Neuron (in vitro differentiated cells): ENCODE results near the gene RBFOX1.

ENCODE experiments used
- H2AFZ ChIP-seq: one replicate; pipeline ENCODE4 v1.6.1; 2013; ENCODE audit warnings: low read depth, mild to moderate bottlenecking, inconsistent platforms, low read length, moderate library complexity
- H3K27me3 ChIP-seq: one replicate; pipeline ENCODE4 v1.6.1; 2013; ENCODE audit warnings: low read length; ENCODE audit not compliant: insufficient read depth
- H3K36me3 ChIP-seq: one replicate; pipeline ENCODE4 v1.6.1; 2013; ENCODE audit warnings: low read length; ENCODE audit not compliant: insufficient read depth
- H3K4me1 ChIP-seq: one replicate; pipeline ENCODE4 v1.6.1; 2013; ENCODE audit warnings: low read length; ENCODE audit not compliant: insufficient read depth
- H3K4me3 ChIP-seq: 2 replicates; pipeline ENCODE4 v1.5.1; 2013; ENCODE audit warnings: mild to moderate bottlenecking, low read length, moderate library complexity
- H3K9me3 ChIP-seq: one replicate; pipeline ENCODE4 v1.6.1; 2013; ENCODE audit warnings: low read length

Gene RBFOX1

DNA sequence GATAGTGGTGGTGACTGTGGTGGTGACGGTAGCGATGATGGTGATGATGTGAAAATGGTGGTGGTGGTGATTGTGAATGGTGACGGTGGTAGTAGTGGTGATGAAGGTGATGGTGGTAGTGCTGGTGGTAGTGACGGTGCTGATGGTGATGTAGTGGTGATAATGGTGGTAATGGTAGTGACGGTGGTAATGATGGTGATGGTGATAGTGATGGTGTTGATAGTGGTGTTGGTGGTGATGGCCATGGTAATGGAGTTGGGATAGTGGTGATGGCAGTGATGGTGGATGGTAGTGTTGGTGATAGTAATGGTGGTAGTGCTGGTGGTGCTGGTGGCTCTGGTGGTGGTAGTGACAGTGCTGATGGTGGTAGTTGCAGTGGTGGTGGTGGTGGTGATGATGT is 14.7 kb upstream of the RBFOX1 start:
- H3K27me3 ChIP-seq = no peaks in the 10 kb centered on the region
- H3K36me3 ChIP-seq = no peaks in the 10 kb centered on the region
- H3K4me1 ChIP-seq = no peaks in the 10 kb centered on the region
- no peak overlapping the region for H2AFZ ChIP-seq
- H3K4me3 ChIP-seq = no peak overlapping the region
- H3K9me3 ChIP-seq = no peaks in the 10 kb centered on the region

DNA sequence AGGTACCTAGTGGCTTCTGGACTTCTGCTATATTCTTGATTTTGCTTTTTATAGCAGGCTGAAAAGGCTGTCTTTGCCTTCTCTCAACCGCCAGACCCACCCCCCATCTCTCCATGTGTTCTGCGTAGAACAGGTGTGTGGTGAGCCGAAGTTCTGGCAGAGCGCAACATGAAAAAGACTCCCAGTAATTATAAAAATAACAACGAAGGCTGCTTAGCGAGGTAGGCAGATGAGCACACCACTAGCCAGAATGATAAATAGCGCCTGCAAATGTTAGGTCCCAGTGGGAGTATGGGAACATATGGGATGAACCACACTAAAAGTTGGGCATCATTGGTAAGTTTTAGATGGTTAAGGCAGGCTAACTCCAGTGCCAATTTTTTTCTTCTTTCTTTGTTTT is 14.0 kb upstream of the RBFOX1 start:
- H3K4me1 ChIP-seq = no peaks in the 10 kb centered on the region
- H3K27me3 ChIP-seq = no peaks in the 10 kb centered on the region
- H3K9me3 ChIP-seq = no peaks in the 10 kb centered on the region

GRCh38 chr16:7319514-7319913 is 13.1 kb upstream of the RBFOX1 start:
- Histone ChIP-seq H3K4me1 (peaks cover 4% of the 10 kb centered on the region), H3K27me3 (no peaks in the 10 kb centered on the region), H3K4me3 (no peak overlapping the region), H3K9me3 (no peaks in the 10 kb centered on the region), H3K36me3 (no peaks in the 10 kb centered on the region), H2AFZ (no peak overlapping the region)

More for the DNA sequence above, 14.0 kb upstream of the RBFOX1 start:
- H3K4me3 ChIP-seq = no peak overlapping the region
- no peak overlapping the region for H2AFZ ChIP-seq
- no peaks in the 10 kb centered on the region for H3K36me3 ChIP-seq

GRCh38 chr16:7321661-7322060 is 11.0 kb upstream of the RBFOX1 start:
- Histone ChIP-seq H3K36me3 (no peaks in the 10 kb centered on the region), H3K9me3 (no peaks in the 10 kb centered on the region), H3K4me1 (peaks cover 4% of the 10 kb centered on the region), H3K27me3 (no peaks in the 10 kb centered on the region), H3K4me3 (no peak overlapping the region), H2AFZ (no peak overlapping the region)

DNA sequence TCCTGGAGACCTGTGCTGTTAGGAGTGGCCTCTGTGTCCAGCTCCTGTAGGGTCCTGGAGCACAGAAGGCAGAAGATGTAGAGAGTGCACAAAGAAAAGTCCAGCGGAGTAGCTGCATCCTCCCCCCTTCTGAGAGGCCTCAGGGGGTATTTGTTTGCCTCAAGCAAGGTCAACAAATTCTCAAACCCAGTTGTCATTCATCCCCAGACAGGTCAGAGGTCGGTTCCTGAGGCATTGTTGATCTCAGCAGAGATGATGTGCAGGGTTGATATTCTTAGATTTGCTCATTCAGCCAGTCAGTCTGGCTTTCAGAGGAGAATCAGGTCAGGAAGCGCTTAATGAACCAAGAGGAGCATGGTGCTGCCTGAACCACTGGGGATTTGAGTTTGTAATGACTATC is 8.3 kb upstream of the RBFOX1 start:
- no peaks in the 10 kb centered on the region for H3K36me3 ChIP-seq
- H3K4me3 ChIP-seq = no peak overlapping the region
- peaks cover 4% of the 10 kb centered on the region for H3K4me1 ChIP-seq
- H3K27me3 ChIP-seq = no peaks in the 10 kb centered on the region
- no peaks in the 10 kb centered on the region for H3K9me3 ChIP-seq
- no peak overlapping the region for H2AFZ ChIP-seq

DNA sequence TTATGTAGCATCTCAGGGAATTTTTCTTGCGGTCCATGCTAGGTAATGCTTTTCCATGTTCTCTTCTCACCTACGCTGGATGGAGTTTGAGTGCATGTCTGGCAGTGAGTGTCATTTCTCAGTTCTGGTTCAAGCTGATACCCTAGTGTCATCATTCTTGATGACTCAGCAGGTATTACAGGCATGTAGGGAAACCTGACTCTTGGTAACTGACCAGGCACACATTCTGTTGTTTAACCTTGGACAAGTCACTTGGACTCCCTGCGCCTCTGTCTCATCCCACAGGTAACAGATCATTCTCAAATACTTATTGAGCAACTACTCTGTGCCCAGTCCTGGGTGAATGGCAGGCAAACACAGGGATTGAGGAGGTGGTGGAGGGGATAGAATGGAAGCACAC is 6.8 kb upstream of the RBFOX1 start:
- no peak overlapping the region for H3K4me3 ChIP-seq
- H3K27me3 ChIP-seq = no peaks in the 10 kb centered on the region
- peaks cover 4% of the 10 kb centered on the region for H3K4me1 ChIP-seq
- H2AFZ ChIP-seq = no peak overlapping the region
- H3K36me3 ChIP-seq = no peaks in the 10 kb centered on the region
- H3K9me3 ChIP-seq = no peaks in the 10 kb centered on the region

GRCh38 chr16:7330709-7331108 is 1.9 kb upstream of the RBFOX1 start:
- Histone ChIP-seq H2AFZ (no peak overlapping the region), H3K4me1 (no peaks in the 10 kb centered on the region), H3K27me3 (no peaks in the 10 kb centered on the region), H3K9me3 (no peaks in the 10 kb centered on the region), H3K4me3 (no peak overlapping the region), H3K36me3 (no peaks in the 10 kb centered on the region)

DNA sequence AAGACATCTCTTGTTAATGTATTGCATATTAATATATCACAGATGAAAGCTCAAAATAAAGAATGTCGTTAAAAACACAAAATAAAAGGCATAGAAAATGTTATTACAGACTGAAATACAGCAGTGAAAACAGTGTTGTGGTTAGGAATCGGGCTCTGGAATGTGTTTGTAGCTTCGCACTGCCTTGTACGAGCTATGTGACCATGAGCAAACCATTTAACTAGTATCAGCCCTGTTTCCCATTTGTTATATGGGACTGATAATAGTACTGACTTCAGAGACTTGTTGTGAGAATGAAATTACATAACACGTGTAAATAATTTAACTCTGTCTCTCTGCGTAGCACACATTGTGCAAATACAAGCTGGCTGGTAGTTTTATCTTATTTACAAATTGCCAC is 648 bp upstream of the RBFOX1 start:
- H3K4me3 ChIP-seq = no peak overlapping the region
- H3K4me1 ChIP-seq = no peaks in the 10 kb centered on the region
- H3K27me3 ChIP-seq = no peaks in the 10 kb centered on the region
- no peaks in the 10 kb centered on the region for H3K36me3 ChIP-seq
- no peaks in the 10 kb centered on the region for H3K9me3 ChIP-seq
- H2AFZ ChIP-seq = no peak overlapping the region

- Histone ChIP-seq H3K9me3 (no peaks in the 10 kb centered on the region), H2AFZ (no peak overlapping the region), H3K27me3 (no peaks in the 10 kb centered on the region), H3K36me3 (no peaks in the 10 kb centered on the region), H3K4me1 (no peaks in the 10 kb centered on the region), H3K4me3 (no peak overlapping the region)
Observed at GRCh38 chr16:7333180-7333725, 608 bp downstream of the RBFOX1 start.

- H3K9me3 ChIP-seq = no peaks in the 10 kb centered on the region
- no peak overlapping the region for H2AFZ ChIP-seq
- no peaks in the 10 kb centered on the region for H3K4me1 ChIP-seq
- H3K36me3 ChIP-seq = no peaks in the 10 kb centered on the region
- no peak overlapping the region for H3K4me3 ChIP-seq
- no peaks in the 10 kb centered on the region for H3K27me3 ChIP-seq
Observed at GRCh38 chr16:7334801-7335560, 2.3 kb downstream of the RBFOX1 start.

DNA sequence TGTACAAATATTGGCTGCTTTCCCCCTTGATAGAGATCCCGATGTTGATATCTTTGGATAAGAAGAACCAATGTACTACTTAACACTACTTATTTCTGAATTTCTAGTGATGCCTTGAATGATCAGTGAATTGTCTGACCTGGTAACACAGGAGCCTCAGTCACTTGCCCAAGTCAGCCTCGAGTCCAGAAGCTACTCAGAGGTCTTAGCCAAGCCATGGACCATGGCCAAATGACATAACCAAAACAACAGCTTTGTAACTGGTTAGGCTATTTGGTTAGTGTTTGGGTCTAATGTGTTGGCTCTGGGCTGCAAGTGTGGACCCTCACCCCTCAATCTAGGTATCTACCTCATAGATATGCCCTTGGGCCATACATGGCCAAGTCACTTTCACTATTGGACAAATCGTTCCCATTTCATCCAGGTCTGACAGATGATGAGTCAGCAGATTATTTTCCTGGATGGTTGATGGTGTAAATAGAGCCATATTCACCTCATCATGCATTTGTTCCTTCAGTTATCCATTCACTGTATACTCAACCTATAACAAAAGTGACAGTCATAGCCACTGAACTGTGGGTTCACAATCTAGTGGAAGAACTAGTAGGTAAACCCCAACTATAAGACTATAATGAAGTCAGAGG is 3.5 kb downstream of the RBFOX1 start:
- Histone ChIP-seq H3K36me3 (no peaks in the 10 kb centered on the region), H3K4me1 (no peaks in the 10 kb centered on the region), H2AFZ (no peak overlapping the region), H3K9me3 (no peaks in the 10 kb centered on the region), H3K4me3 (no peak overlapping the region), H3K27me3 (no peaks in the 10 kb centered on the region)

- H3K27me3 ChIP-seq = no peaks in the 10 kb centered on the region
- no peaks in the 10 kb centered on the region for H3K4me1 ChIP-seq
- no peaks in the 10 kb centered on the region for H3K36me3 ChIP-seq
- no peaks in the 10 kb centered on the region for H3K9me3 ChIP-seq
- no peak overlapping the region for H3K4me3 ChIP-seq
- H2AFZ ChIP-seq = no peak overlapping the region
Observed at GRCh38 chr16:7336742-7337141, 4.1 kb downstream of the RBFOX1 start.

- Histone ChIP-seq H3K4me1 (no peaks in the 10 kb centered on the region), H2AFZ (no peak overlapping the region), H3K9me3 (no peaks in the 10 kb centered on the region), H3K36me3 (no peaks in the 10 kb centered on the region), H3K27me3 (no peaks in the 10 kb centered on the region), H3K4me3 (no peak overlapping the region)
Observed at GRCh38 chr16:7338826-7339225, 6.2 kb downstream of the RBFOX1 start.
